Transverse colon (tissue), 4 donors: ENCODE measurements around the gene WDR26.

Experiments used
- CTCF ChIP-seq, 5 experiments: fragments of 200-600 bp in 3 of 5; fragments of 450-650 bp in 2 of 5; sonication (generic) in 3 of 5; IDR thresholded peaks; 1 replicate in 2 of 5; 2 replicates in 3 of 5; pipeline ENCODE4 v1.5.1; 2016 to 2017; ENCODE audit warnings: antibody characterized with exemption in 5 of 5, inconsistent platforms in 3 of 5, mild to moderate bottlenecking in 2 of 5, moderate library complexity in 1 of 5
- POLR2AphosphoS5 ChIP-seq, 3 donors: sonication (generic); formaldehyde crosslinking; IDR thresholded peaks; one replicate each; pipeline ENCODE4 v1.6.1; 2016; ENCODE audit warnings: antibody characterized with exemption in 3 of 3

- peak in 3 of 5 experiments; percentile 20 to 55 (median 40) for TF ChIP-seq CTCF (IDR thresholded peaks at IDR 0.05)
- TF ChIP-seq POLR2AphosphoS5 (IDR thresholded peaks at IDR 0.05): peak; percentile 92 to 95 (median 94)
Measured at GRCh38 chr1:224434691-224435317, at the start of gene WDR26.
